Panc1 (cell line): Measurements from ENCODE around the gene GALNT15. TPM values are rescaled to one million over a fixed set of nuclear protein-coding genes. Genes with fewer than 3 reads are reported as not detected.

Source experiments
- ATAC-seq: fragments of 200-7000 bp; cut with Tn5 transposase; 2 replicates; pipeline ENCODE4 v1.9.1; 2020; ENCODE audit warnings: mild to moderate bottlenecking, moderate library complexity
- BruUV-seq: library from RNA; stranded (reverse); fragments of 400-500 nt; replicated peaks from 2 replicates; lab custom pipeline; 2021; lab: Mats Ljungman, UMichigan
- CTCF ChIA-PET: fragments of 300-600 bp; sonication (Branson Sonifier 250); formaldehyde crosslinking; loops from one replicate; lab custom pipeline; 2022; ENCODE audit warnings: antibody characterized with exemption; lab: Charles Lee
- POLR2A ChIA-PET: fragments of 300-600 bp; sonication (Branson Sonifier 250); formaldehyde crosslinking; loops from one replicate; lab custom pipeline; 2022; ENCODE audit warnings: antibody characterized with exemption; lab: Charles Lee
- DNase-seq: peaks from one replicate; pipeline ENCODE4 v3.0.0-alpha.2; 2010; ENCODE audit warnings: low read depth, low spot score
- H3K27ac ChIP-seq: 2 replicates; pipeline ENCODE4 v1.5.1; 2011; ENCODE audit warnings: mild to moderate bottlenecking, low read length, inconsistent platforms
- H3K27me3 ChIP-seq: fragments of 200-500 bp; sonication (Bioruptor generic); 2 replicates; pipeline ENCODE4 v1.6.0; 2014; ENCODE audit warnings: low read length, inconsistent platforms; ENCODE audit not compliant: control insufficient read depth, insufficient read depth
- H3K36me3 ChIP-seq: fragments of 200-500 bp; sonication (Bioruptor generic); 2 replicates; pipeline ENCODE4 v1.5.1; 2014; ENCODE audit warnings: inconsistent platforms, mild to moderate bottlenecking, low read length, moderate library complexity; ENCODE audit not compliant: control insufficient read depth, insufficient read depth
- H3K4me1 ChIP-seq: 2 replicates; pipeline ENCODE4 v1.5.1; 2011; ENCODE audit warnings: inconsistent platforms, mild to moderate bottlenecking, low read length, moderate library complexity; ENCODE audit not compliant: control insufficient read depth, insufficient read depth
- H3K4me3 ChIP-seq, 2 experiments: 2 replicates each; pipeline ENCODE4 v1.5.1; 2011 to 2012; ENCODE audit warnings: low read depth in 2 of 2, low read length in 2 of 2, mild to moderate bottlenecking in 2 of 2, inconsistent platforms in 1 of 2, moderate library complexity in 1 of 2
- H3K9me3 ChIP-seq: fragments of 200-500 bp; sonication (Bioruptor generic); 2 replicates; pipeline ENCODE4 v1.5.1; 2014; ENCODE audit warnings: low read depth, mild to moderate bottlenecking, inconsistent platforms, low read length, moderate library complexity; ENCODE audit not compliant: control insufficient read depth, insufficient read depth
- POLR2AphosphoS5 ChIP-seq: IDR thresholded peaks from 2 replicates; pipeline ENCODE4 v1.6.1; 2012; ENCODE audit warnings: mild to moderate bottlenecking, low read depth, low read length, moderate library complexity
- SIN3A ChIP-seq: IDR thresholded peaks from 2 replicates; pipeline ENCODE4 v1.6.1; 2012; ENCODE audit warnings: low read depth, mild to moderate bottlenecking, low read length, moderate library complexity, borderline replicate concordance; ENCODE audit not compliant: insufficient read depth
- TCF7L2 ChIP-seq: IDR thresholded peaks from 2 replicates; pipeline ENCODE4 v1.6.1; 2011; ENCODE audit warnings: mild to moderate bottlenecking, low read depth, low read length, inconsistent platforms
- in situ Hi-C: cut with HindIII; loops from 2 replicates; pipeline ENCODE4 v1.10.0; 2016; ENCODE audit warnings: low sequenced_read_pairs, low pct_unique_long_range_greater_than_20kb
- intact Hi-C: fragments of 100-400 bp; cut with micrococcal nuclease; formaldehyde crosslinking; loops from one replicate; pipeline ENCODE4 v1.10.0; 2022; ENCODE audit not compliant: unreplicated experiment
- total RNA-seq: library from RNA; stranded (reverse); gene quantifications from one replicate; pipeline ENCODE4 v1.2.1, GENCODE V29; 2021; ENCODE audit not compliant: unreplicated experiment
- TF ChIP-seq, protein P1 (sequence below), 2 experiments: IDR thresholded peaks; 2 replicates each; pipeline ENCODE4 v1.6.1; 2011 to 2012; ENCODE audit warnings: low read depth in 2 of 2, control low read depth in 1 of 2, low read length in 1 of 2, mild to moderate bottlenecking in 1 of 2, moderate library complexity in 1 of 2; ENCODE audit not compliant: insufficient read depth in 1 of 2
- TF ChIP-seq, protein P2 (sequence below): fragments of 450-650 bp; IDR thresholded peaks from 2 replicates; pipeline ENCODE4 v1.5.1; 2017; ENCODE audit warnings: mild to moderate bottlenecking

Gene GALNT15
- total RNA-seq, 1 experiment from 2014 or later, result 0.10 TPM

DNA sequence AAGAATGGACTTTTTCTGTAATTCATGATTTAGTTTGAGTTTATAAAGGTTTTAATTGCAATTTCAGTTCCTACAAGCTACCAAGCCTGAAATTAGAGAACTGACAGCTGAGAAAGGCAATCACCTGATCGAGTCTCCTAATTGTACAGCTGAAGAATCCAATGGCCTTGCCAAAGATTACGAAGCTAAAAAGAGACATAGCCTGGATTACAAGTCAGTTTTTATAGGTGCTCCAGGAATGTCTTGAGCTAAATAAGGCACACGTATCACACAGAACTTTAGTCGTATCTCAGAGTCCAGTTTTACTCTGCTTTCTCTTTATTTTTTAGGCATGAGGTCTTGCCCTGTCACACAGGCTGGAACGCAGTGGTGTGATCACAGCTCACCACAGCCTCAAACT lies 83.7 kb downstream of the GALNT15 start:
- Histone ChIP-seq H3K9me3 (no peaks in the 10 kb centered on the region), H3K27ac (no peak overlapping the region), H3K4me3 (no peak overlapping the region), H3K4me1 (no peaks in the 10 kb centered on the region), H3K36me3 (peaks cover 7% of the 10 kb centered on the region), H3K27me3 (no peaks in the 10 kb centered on the region)
- intact Hi-C loops (no loop called here), in situ Hi-C loops (no loop called here)
- ChIA-PET POLR2A (interaction anchor here (0.6 kb wide), 1 partner anchor 1046 kb away, joined by 3 read pairs; no protein-coding TSS in a partner anchor), CTCF (no interaction called here)
- no peak for ATAC-seq
- DNase-seq, result no peak
- no TSS peak for BruUV-seq
- TF ChIP-seq POLR2AphosphoS5 (no peak), TCF7L2 (no peak), SIN3A (no peak)
- TF ChIP-seq, protein P1, sequence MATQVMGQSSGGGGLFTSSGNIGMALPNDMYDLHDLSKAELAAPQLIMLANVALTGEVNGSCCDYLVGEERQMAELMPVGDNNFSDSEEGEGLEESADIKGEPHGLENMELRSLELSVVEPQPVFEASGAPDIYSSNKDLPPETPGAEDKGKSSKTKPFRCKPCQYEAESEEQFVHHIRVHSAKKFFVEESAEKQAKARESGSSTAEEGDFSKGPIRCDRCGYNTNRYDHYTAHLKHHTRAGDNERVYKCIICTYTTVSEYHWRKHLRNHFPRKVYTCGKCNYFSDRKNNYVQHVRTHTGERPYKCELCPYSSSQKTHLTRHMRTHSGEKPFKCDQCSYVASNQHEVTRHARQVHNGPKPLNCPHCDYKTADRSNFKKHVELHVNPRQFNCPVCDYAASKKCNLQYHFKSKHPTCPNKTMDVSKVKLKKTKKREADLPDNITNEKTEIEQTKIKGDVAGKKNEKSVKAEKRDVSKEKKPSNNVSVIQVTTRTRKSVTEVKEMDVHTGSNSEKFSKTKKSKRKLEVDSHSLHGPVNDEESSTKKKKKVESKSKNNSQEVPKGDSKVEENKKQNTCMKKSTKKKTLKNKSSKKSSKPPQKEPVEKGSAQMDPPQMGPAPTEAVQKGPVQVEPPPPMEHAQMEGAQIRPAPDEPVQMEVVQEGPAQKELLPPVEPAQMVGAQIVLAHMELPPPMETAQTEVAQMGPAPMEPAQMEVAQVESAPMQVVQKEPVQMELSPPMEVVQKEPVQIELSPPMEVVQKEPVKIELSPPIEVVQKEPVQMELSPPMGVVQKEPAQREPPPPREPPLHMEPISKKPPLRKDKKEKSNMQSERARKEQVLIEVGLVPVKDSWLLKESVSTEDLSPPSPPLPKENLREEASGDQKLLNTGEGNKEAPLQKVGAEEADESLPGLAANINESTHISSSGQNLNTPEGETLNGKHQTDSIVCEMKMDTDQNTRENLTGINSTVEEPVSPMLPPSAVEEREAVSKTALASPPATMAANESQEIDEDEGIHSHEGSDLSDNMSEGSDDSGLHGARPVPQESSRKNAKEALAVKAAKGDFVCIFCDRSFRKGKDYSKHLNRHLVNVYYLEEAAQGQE (IDR thresholded peaks at IDR 0.05; ENCODE audit: insufficient read depth in 1 of 2, low read depth in 2 of 2, low read length in 1 of 2), result no peak
- TF ChIP-seq, protein P2, sequence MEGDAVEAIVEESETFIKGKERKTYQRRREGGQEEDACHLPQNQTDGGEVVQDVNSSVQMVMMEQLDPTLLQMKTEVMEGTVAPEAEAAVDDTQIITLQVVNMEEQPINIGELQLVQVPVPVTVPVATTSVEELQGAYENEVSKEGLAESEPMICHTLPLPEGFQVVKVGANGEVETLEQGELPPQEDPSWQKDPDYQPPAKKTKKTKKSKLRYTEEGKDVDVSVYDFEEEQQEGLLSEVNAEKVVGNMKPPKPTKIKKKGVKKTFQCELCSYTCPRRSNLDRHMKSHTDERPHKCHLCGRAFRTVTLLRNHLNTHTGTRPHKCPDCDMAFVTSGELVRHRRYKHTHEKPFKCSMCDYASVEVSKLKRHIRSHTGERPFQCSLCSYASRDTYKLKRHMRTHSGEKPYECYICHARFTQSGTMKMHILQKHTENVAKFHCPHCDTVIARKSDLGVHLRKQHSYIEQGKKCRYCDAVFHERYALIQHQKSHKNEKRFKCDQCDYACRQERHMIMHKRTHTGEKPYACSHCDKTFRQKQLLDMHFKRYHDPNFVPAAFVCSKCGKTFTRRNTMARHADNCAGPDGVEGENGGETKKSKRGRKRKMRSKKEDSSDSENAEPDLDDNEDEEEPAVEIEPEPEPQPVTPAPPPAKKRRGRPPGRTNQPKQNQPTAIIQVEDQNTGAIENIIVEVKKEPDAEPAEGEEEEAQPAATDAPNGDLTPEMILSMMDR, result no peak

DNA sequence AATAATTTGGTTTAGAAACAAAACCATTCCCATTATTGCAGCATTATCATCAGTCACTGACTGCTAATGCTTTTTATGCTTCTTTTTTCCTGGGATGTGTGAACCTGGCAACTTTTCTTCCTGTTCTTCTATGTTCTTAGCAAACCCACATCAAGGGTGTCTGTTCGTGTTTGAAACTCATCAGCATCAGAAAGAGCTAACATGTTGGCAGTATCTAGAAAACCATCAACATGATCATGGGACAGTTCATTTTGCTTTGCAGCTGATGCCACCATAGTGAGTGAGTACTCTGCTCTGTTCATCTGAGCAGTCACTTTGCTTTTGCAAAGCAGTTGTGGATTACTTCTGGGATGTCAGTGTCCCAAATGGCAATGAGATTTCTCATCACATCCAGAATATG lies 84.4 kb downstream of the GALNT15 start:
- H3K4me3 ChIP-seq, result no peak overlapping the region
- H3K9me3 ChIP-seq, result no peaks in the 10 kb centered on the region
- H3K36me3 ChIP-seq, result peaks cover 7% of the 10 kb centered on the region
- DNase-seq, result no peak
- intact Hi-C loops, result no loop called here
- POLR2A ChIA-PET, result no interaction called here
- BruUV-seq, result no TSS peak
- CTCF ChIA-PET, result no interaction called here
- TF ChIP-seq, protein P2, result no peak
- no peak for TF ChIP-seq TCF7L2
- no peak for TF ChIP-seq POLR2AphosphoS5
- no peak for TF ChIP-seq SIN3A
- TF ChIP-seq, protein P1 (IDR thresholded peaks at IDR 0.05; ENCODE audit: insufficient read depth in 1 of 2, low read depth in 2 of 2, low read length in 1 of 2), result no peak
- in situ Hi-C loops, result no loop called here
- ATAC-seq, result no peak
- H3K4me1 ChIP-seq, result no peaks in the 10 kb centered on the region
- H3K27me3 ChIP-seq, result no peaks in the 10 kb centered on the region
- no peak overlapping the region for H3K27ac ChIP-seq
